ENCODE measurements around the gene MAPK6.

DNA sequence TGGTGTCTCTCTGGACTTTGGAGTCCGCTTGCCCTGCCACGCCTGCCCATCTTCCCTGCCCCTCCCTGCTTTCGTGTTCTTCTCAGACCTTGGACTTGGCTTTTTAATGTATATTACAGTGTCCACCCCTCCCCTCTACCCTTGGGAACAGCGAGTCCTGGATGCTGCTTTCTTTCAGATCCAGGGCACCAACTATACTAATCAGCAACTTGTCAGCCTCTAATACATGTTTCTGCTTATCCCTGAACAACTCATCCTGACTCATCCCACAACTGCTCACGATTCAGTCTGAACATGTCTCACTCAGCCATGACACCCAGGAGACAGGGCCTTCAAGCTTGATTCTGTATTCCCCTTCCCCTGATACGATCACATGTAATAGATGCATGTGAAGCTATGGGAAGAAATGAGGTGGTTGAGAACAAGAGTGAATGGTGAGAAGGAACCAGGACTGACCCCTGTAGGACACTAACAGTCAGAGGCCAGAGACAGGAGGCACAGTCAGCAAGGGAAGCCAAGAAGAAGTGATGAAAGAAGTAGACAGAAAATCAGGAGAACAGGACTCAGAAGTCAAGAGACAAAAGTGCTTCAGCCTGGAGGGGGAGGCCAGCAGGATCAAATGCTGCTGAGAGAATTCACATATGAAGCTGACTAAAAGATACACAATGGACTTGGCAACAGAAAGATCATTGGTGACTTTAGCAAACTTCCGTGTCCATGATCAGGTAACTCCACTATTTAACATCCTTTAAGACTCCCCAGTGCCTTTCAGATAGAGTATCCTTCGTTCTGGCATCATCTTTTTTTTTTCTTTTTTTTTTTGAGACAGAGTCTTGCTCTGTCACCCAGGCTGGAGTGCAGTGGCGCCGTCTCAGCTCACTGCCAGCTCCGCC lies 58.1 kb downstream of the MAPK6 start:
- TF ChIP-seq, protein P1, sequence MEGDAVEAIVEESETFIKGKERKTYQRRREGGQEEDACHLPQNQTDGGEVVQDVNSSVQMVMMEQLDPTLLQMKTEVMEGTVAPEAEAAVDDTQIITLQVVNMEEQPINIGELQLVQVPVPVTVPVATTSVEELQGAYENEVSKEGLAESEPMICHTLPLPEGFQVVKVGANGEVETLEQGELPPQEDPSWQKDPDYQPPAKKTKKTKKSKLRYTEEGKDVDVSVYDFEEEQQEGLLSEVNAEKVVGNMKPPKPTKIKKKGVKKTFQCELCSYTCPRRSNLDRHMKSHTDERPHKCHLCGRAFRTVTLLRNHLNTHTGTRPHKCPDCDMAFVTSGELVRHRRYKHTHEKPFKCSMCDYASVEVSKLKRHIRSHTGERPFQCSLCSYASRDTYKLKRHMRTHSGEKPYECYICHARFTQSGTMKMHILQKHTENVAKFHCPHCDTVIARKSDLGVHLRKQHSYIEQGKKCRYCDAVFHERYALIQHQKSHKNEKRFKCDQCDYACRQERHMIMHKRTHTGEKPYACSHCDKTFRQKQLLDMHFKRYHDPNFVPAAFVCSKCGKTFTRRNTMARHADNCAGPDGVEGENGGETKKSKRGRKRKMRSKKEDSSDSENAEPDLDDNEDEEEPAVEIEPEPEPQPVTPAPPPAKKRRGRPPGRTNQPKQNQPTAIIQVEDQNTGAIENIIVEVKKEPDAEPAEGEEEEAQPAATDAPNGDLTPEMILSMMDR (IDR thresholded peaks at IDR 0.05; ENCODE audit: poor library complexity, severe bottlenecking): no peak
- no peak for TF ChIP-seq TAF1 (IDR thresholded peaks at IDR 0.05; ENCODE audit: low read depth)
- TF ChIP-seq EP300 (conservative IDR thresholded peaks at IDR 0.05; ENCODE audit: poor library complexity, severe bottlenecking): no peak
- TF ChIP-seq MXI1 (conservative IDR thresholded peaks at IDR 0.05; ENCODE audit: poor library complexity, severe bottlenecking): no peak
- TF ChIP-seq RAD21 (conservative IDR thresholded peaks at IDR 0.05): no peak

Measured in neural cell (in vitro differentiated cells).